HepG2 (cell line): ENCODE measurements around the gene TSC22D4. TPM values are rescaled to one million over a fixed set of nuclear protein-coding genes. Genes with fewer than 3 reads are reported as not detected.

ENCODE experiments used
- CCDC6 ChIP-seq: sonication (generic); formaldehyde crosslinking; IDR thresholded peaks from 2 replicates; pipeline ENCODE4 v1.8.1; 2022; ENCODE audit warnings: mild to moderate bottlenecking, missing genetic modification reagents, moderate library complexity
- ELF1 ChIP-seq: sonication (generic); formaldehyde crosslinking; IDR thresholded peaks from 2 replicates; pipeline ENCODE4 v1.4.0; 2020; ENCODE audit warnings: missing genetic modification reagents
- HMGA1 ChIP-seq: sonication (generic); formaldehyde crosslinking; conservative IDR thresholded peaks from 2 replicates; pipeline ENCODE4 v1.4.0; 2020; ENCODE audit warnings: missing genetic modification reagents
- HOXA5 ChIP-seq: sonication (generic); formaldehyde crosslinking; IDR thresholded peaks from 2 replicates; pipeline ENCODE4 v1.4.0; 2020; ENCODE audit warnings: missing genetic modification reagents
- ISX ChIP-seq: sonication (generic); formaldehyde crosslinking; conservative IDR thresholded peaks from 2 replicates; pipeline ENCODE4 v1.5.0; 2020; ENCODE audit warnings: missing genetic modification reagents
- MTF2 ChIP-seq: sonication (generic); formaldehyde crosslinking; IDR thresholded peaks from 2 replicates; pipeline ENCODE4 v1.5.0; 2020; ENCODE audit warnings: missing genetic modification reagents, borderline replicate concordance
- NCOR1 ChIP-seq: fragments of 200-600 bp; sonication (generic); IDR thresholded peaks from 2 replicates; pipeline ENCODE4 v1.7.0; 2017; ENCODE audit warnings: antibody characterized with exemption, low read length, borderline replicate concordance
- NR0B2 ChIP-seq: sonication (generic); formaldehyde crosslinking; IDR thresholded peaks from 2 replicates; pipeline ENCODE4 v1.4.0; 2020; ENCODE audit warnings: mild to moderate bottlenecking, missing genetic modification reagents
- NRL ChIP-seq: sonication (generic); formaldehyde crosslinking; IDR thresholded peaks from 2 replicates; pipeline ENCODE4 v1.5.0; 2020; ENCODE audit warnings: missing genetic modification reagents, mild to moderate bottlenecking, moderate library complexity, borderline replicate concordance
- PAXIP1 ChIP-seq: sonication (generic); formaldehyde crosslinking; conservative IDR thresholded peaks from 2 replicates; pipeline ENCODE4 v1.4.0; 2020; ENCODE audit warnings: mild to moderate bottlenecking, missing genetic modification reagents, moderate library complexity
- POLR2A ChIP-seq, 2 experiments: IDR thresholded peaks; 2 replicates each; pipeline ENCODE4 v1.6.1; 2011; ENCODE audit warnings: low read depth in 2 of 2, low read length in 2 of 2, mild to moderate bottlenecking in 1 of 2, moderate library complexity in 1 of 2; ENCODE audit not compliant: insufficient read depth in 1 of 2
- POLR2AphosphoS2 ChIP-seq: IDR thresholded peaks from 2 replicates; pipeline ENCODE4 v1.6.1; 2011; ENCODE audit warnings: low read depth, low read length, improper control_type of control experiment
- WIZ ChIP-seq: sonication (generic); formaldehyde crosslinking; IDR thresholded peaks from 2 replicates; pipeline ENCODE4 v1.5.1; 2020; ENCODE audit warnings: mild to moderate bottlenecking, missing genetic modification reagents
- ZFP37 ChIP-seq: sonication (generic); formaldehyde crosslinking; IDR thresholded peaks from 2 replicates; pipeline ENCODE4 v1.4.0; 2020; ENCODE audit warnings: missing genetic modification reagents, borderline replicate concordance
- ZNF251 ChIP-seq: sonication (generic); formaldehyde crosslinking; IDR thresholded peaks from 2 replicates; pipeline ENCODE4 v1.9.0; 2021; ENCODE audit warnings: mild to moderate bottlenecking, missing genetic modification reagents
- ZNF503 ChIP-seq: sonication (generic); formaldehyde crosslinking; IDR thresholded peaks from 2 replicates; pipeline ENCODE4 v1.4.0; 2020; ENCODE audit warnings: missing genetic modification reagents
- ZNF546 ChIP-seq: sonication (generic); formaldehyde crosslinking; conservative IDR thresholded peaks from 2 replicates; pipeline ENCODE4 v1.8.1; 2023; ENCODE audit warnings: mild to moderate bottlenecking, missing genetic modification reagents
- ZNF746 ChIP-seq: sonication (generic); formaldehyde crosslinking; IDR thresholded peaks from 2 replicates; pipeline ENCODE4 v1.8.0; 2022; ENCODE audit warnings: mild to moderate bottlenecking, missing genetic modification reagents
- ZNF766 ChIP-seq: sonication (generic); formaldehyde crosslinking; IDR thresholded peaks from 2 replicates; pipeline ENCODE4 v1.5.0; 2020; ENCODE audit warnings: missing genetic modification reagents, borderline replicate concordance
- polyA plus RNA-seq, 8 experiments: library from polyadenylated mRNA; depleted of rRNA in 3 of 8; stranded (reverse) in 7 of 8; unstranded in 1 of 8; fragments of >200 nt; fragmentation: Illumina TruSeq in 4 of 8; extraction: Trizol in 4 of 8; gene quantifications; 2 replicates each; pipeline versions ENCODE4 v1.2.1 to v1.2.3, GENCODE V29; 2011 to 2016; ENCODE audit warnings: low read depth in 4 of 8, missing spikeins in 1 of 8, mixed read lengths in 1 of 8; ENCODE audit not compliant: insufficient read depth in 1 of 8
- total RNA-seq, 5 experiments: library from RNA; depleted of rRNA; stranded (reverse); fragments of >200 nt; fragmentation: Illumina TruSeq; extraction: Trizol; gene quantifications; 2 replicates each; pipeline ENCODE4 v1.2.3, GENCODE V29; 2016; ENCODE audit warnings: low read depth in 1 of 5
- TF ChIP-seq, protein P1 (sequence below): sonication (generic); formaldehyde crosslinking; IDR thresholded peaks from 2 replicates; pipeline ENCODE4 v1.4.0; 2020; ENCODE audit warnings: missing genetic modification reagents, borderline replicate concordance

Gene TSC22D4
- total and polyA plus RNA-seq, 2 of the 13 experiments (the other 11 are each of a cell fraction or from before 2014, with no cell fraction given), result 7.7 to 8.7 TPM

DNA sequence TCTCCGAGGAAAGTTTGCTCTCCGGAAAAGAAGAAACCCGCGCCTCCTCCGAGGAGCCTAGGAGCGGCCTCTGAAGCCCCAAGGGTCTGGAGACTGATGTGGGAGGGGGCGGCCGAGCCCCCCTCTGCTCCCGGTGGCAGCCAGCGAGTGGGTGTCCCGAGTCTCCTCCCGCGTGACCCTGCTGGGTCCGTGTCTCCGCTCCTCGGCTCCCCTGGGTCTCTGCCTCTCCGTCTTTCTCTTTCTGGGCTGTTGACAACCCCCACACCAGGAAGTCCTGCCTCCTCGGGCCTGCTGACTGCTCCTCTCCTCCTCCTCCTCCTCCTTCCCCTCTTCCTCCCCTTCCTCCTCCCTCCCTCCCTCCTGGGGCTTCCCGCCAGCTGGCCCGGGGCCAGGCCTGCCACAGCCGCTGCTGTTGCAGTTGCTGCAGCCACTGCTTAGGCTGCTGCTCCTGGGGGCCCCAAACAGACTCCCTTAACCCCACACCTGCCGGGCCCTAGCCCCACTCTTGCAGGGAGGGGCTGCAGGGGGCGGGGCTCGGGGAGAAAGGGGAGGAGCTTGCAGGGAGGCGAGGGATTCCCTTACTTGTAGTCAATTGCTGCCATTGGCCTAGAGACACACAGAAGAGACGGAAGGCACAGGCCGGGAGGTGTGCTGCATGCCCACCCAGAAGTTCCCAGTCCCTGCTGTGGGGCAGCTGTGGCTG lies at the start of gene TSC22D4 (continued):
- TF ChIP-seq PAXIP1 (CRISPR knock-in tag), result peak; percentile 68
- peak; percentile 92; the same call in 1 of the 2 replicates for TF ChIP-seq ZNF746 (CRISPR knock-in tag)
- no peak for TF ChIP-seq HMGA1
- TF ChIP-seq NR0B2, result 0 out of 2 replicates have a peak, but pooled peaks have one; percentile 72
- TF ChIP-seq, protein P1, sequence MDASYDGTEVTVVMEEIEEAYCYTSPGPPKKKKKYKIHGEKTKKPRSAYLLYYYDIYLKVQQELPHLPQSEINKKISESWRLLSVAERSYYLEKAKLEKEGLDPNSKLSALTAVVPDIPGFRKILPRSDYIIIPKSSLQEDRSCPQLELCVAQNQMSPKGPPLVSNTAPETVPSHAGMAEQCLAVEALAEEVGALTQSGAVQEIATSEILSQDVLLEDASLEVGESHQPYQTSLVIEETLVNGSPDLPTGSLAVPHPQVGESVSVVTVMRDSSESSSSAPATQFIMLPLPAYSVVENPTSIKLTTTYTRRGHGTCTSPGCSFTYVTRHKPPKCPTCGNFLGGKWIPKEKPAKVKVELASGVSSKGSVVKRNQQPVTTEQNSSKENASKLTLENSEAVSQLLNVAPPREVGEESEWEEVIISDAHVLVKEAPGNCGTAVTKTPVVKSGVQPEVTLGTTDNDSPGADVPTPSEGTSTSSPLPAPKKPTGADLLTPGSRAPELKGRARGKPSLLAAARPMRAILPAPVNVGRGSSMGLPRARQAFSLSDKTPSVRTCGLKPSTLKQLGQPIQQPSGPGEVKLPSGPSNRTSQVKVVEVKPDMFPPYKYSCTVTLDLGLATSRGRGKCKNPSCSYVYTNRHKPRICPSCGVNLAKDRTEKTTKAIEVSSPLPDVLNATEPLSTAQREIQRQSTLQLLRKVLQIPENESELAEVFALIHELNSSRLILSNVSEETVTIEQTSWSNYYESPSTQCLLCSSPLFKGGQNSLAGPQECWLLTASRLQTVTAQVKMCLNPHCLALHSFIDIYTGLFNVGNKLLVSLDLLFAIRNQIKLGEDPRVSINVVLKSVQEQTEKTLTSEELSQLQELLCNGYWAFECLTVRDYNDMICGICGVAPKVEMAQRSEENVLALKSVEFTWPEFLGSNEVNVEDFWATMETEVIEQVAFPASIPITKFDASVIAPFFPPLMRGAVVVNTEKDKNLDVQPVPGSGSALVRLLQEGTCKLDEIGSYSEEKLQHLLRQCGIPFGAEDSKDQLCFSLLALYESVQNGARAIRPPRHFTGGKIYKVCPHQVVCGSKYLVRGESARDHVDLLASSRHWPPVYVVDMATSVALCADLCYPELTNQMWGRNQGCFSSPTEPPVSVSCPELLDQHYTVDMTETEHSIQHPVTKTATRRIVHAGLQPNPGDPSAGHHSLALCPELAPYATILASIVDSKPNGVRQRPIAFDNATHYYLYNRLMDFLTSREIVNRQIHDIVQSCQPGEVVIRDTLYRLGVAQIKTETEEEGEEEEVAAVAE (CRISPR knock-in tag), result no peak
- peak; percentile 61 for TF ChIP-seq ELF1
- no peak for TF ChIP-seq ZNF251
- no peak for TF ChIP-seq CCDC6 (CRISPR knock-in tag)
- TF ChIP-seq POLR2AphosphoS2, result no peak
- TF ChIP-seq ZNF546 (CRISPR knock-in tag), result 0 out of 2 replicates have a peak, but pooled peaks have one; percentile 83
- 0 out of 2 replicates have a peak, but pooled peaks have one; percentile 48 for TF ChIP-seq ZNF766
- no peak for TF ChIP-seq WIZ (CRISPR knock-in tag)
- TF ChIP-seq HOXA5 (CRISPR knock-in tag), result peak; percentile 52; the same call in 1 of the 2 replicates
- peak; percentile 26 to 81; a peak in 3 of 4 replicates for TF ChIP-seq POLR2A (IDR thresholded peaks at IDR 0.05; ENCODE audit: insufficient read depth in 1 of 2, low read depth in 2 of 2, low read length in 2 of 2)
- no peak for TF ChIP-seq ISX (CRISPR knock-in tag)
- peak; percentile 15; the same call in 1 of the 2 replicates for TF ChIP-seq NRL (CRISPR knock-in tag)
- no peak for TF ChIP-seq NCOR1
- TF ChIP-seq MTF2, result no peak
- TF ChIP-seq ZNF503 (CRISPR knock-in tag), result no peak
- no peak for TF ChIP-seq ZFP37 (CRISPR knock-in tag)
